Lung microvascular endothelial cell (primary cell): Measurements from ENCODE around the gene NTRK3. TPM values are rescaled to one million over a fixed set of nuclear protein-coding genes. Genes with fewer than 3 reads are reported as not detected.

ENCODE experiments used
- DNase-seq, 2 donors: peaks; one replicate each; pipeline versions ENCODE4 v3.0.0 to v3.0.0-alpha.2; 2010; ENCODE audit warnings: low read depth in 2 of 2
- total RNA-seq: library from RNA; depleted of rRNA; stranded (reverse); fragments of >200 nt; gene quantifications from 2 replicates; pipeline ENCODE4 v1.2.1, GENCODE V29; 2014

NTRK3 gene
- total RNA-seq, 1 donor from 2014 or later, result not detected

DNA sequence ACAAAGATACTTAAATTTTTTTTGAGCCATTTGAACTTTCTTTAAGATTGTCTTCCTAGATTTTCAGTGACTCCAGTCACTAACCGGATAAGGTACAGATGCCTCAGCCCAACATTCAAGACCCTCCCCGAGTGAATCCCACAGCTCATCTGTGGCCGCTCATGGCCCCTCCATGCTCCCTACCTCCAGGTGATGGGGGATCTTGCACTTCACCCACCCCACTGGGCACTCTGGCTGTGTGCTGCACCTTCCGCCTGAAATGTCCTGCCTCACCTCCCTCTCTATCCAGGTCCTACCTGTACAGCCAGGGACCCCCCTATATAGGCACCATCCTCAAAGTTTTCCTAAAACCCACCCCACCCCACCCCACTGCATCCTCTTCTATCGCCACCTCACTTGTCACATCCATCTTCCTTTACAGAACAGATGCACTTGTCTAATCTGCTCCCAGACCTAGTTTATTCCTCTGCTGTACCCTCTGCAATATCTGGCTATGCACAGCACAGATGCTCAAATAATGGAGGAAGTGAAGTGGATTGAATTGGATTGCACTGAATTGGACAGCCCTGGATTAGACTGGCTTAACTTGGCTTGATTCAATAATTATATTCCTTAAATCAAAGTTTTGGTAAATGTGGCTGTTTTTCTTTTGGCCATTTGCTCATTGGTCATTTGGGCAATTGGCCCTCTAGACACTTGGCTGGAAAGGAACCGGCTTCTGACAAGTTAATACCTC, 24.5 kb downstream of the NTRK3 start:
- DNase-seq, result no peak

DNA sequence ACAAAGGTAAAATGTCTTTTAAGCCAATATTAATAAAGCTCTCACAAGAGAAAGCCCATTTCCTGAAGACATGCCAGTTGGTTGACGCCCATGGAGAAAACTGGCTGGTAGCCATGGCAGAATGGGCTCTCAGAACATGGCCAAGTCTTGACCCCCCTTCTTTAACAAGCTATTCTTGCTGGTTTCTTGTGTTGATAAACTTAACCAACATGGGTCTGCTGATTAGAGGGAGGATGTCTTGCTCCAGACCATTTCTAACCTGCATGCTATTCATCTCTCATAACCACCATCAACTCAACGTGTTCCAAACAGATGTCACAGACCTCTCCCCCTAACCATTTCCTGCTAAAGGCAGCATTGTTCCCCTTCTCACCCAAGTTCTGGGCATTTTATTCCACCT, 25.7 kb downstream of the NTRK3 start:
- no peak for DNase-seq

DNA sequence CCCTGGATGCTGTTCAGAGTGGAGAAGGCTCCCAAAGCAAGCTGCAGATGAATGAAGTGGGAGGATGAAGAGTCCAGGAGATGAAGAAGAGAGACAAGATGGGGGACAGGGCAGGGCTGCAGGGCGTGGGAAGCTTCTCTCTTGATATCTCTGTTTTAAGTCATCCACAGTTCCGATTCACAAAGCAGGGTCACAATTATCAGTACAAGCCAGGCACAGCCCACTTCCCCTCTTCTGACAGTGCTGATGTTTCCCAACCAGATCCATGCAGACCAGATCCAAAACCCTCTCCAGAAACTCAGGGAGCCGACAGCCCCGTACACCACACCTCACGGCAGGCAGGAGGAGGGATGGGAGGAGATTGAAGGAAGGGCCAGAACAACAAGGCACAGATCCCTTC, 31.1 kb downstream of the NTRK3 start:
- no peak for DNase-seq

DNA sequence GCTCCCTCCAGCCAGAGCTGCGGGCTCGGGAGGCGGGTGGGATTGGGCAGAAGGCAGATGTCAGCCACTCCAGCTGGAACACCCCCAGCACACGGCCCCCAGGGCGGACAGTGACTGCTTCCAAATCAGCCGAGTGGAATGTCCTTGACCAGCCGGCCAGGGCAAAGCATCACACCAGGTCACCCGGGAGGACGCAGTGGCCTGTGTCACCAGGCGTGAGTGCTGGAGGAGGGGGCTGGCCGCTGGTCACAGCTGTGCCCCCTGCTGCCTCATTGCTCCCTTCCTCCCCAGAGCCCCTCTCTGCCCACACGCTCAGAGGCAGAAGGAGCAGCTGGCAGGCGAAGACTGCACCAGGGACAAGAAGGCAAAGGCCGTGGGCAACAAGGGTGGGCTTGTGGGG, 33.5 kb downstream of the NTRK3 start:
- DNase-seq, result no peak

DNA sequence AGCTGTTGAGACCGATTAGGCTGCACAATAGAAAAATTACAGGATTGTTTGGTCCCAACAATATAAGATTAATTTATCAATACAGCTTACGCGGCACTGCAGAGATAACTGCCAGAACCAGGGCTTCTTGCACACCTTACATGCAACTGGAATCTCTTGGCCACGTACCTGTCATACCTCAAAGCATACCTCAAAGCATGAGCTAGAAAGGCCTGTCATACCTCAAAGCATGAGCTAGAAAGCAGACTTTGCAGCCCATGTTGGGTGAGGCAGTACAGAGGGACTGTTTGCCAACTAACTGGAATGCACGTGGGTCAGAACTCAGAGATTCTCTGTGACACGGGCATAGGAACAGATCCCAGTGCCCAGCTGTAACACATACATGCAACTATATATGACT, 34.7 kb downstream of the NTRK3 start:
- no peak for DNase-seq

DNA sequence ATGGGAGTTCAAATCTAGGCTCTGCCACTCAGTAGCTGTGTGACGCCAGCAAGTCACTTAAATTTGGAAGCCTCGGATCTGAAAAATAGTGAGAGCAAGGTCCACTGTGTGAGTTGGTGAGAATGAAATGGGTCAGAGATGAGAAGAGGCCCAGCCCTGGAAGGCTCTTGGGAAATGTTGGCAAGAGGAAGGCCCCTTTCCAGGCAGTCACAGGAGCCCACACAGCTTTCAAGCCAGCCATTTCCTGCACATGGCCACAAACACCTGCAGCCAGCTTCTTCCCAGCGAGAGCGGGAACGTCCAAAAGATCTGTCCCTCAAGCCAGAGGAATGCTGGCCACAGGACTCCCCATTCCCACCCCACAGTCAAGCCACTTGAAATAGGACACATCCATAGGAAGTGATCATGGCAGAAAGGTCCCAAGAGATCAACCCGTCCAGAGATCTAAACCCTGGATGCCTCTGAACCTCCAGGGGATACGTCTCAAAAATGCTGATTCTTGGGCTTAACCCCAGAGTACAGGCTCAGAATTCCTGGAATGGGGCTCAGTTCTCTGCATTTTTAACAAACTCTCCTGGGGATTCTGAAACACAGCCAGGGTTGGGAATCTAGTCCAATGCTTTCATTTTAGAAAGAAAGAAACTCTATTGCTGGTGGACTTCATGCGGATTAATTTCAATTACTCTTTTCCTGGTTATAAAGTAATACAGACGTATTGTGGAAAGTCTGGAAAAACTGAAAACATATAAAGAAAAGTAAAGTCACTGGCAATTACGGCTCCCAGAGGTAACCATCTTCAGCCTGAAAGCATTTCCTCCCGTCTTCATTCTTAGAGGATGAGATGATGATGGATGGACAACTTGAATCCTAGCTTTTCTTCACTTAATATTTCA, 35.9 kb downstream of the NTRK3 start:
- DNase-seq, result no peak

- no peak for DNase-seq
Observed at GRCh38 chr15:88219623-88220022, 36.9 kb downstream of the NTRK3 start.

- no peak for DNase-seq
Observed at GRCh38 chr15:88218557-88219221, 37.9 kb downstream of the NTRK3 start.

- no peak for DNase-seq
Observed at GRCh38 chr15:88215066-88215648, 41.4 kb downstream of the NTRK3 start.

GRCh38 chr15:88209111-88209510, 47.4 kb downstream of the NTRK3 start:
- no peak for DNase-seq

DNA sequence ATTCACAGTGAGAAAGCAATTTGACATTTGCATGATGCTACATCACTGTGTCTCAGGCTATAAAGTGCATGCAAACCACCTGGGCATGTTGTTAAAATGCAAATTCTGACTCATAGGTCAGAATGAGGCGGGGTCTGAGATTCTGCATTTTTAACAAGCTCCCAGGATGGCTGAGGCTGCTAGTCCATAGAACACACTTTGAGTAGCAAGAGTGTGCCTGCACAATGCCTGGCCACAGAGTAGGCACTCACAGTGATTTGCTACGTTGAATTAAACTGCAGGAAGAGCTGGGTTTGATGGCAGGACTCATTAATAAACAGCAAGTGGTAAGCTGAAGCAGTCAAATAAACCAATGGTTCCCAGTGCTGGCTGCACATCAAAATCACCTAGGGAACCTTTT, 48.1 kb downstream of the NTRK3 start:
- DNase-seq, result no peak

DNA sequence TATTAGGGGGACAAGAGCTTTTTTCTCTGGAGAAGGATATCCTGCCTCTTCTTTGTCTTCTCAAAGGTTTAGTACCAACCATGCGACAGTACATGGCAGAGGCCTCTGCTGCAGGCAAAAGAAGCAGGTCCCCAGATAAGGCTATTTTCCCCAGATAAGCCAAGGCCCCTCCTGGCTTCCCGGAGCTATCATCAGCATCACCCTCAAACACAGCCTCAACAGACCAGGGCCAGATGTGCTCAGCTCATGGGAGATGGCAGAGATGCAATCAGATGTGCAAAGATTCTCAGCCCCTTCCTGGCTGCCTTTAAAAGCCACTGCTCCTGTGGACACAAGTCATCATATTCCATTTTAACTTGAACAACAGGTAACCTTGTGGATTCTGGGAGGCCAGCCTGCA, 49.0 kb downstream of the NTRK3 start:
- DNase-seq, result no peak

- no peak for DNase-seq
Observed at GRCh38 chr15:88204584-88204983, 52.0 kb downstream of the NTRK3 start.

DNA sequence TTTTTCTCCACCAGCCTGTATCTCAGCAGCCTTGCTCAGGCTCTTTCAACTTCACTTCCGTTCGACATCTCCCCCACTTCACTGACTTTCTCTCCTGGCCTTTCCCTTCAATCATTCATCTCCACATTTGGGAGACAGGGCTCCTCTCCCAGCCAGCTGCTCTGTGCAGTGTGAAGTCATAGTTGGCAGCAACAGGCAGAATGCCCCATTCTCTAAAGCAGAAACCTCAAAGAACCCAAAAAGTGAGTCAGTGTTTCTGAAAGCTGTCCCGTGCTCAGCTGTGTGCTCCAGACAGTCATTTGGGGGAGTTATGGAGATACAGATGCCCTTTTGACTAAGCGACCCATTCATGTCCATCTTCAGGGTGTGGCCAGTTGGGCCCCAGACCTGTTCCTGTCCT, 54.3 kb downstream of the NTRK3 start:
- no peak for DNase-seq

- DNase-seq, result no peak
Observed at GRCh38 chr15:88201207-88201606, 55.3 kb downstream of the NTRK3 start.

GRCh38 chr15:88196961-88197360, 59.6 kb downstream of the NTRK3 start:
- no peak for DNase-seq

GRCh38 chr15:88194162-88194561, 62.4 kb downstream of the NTRK3 start:
- DNase-seq, result no peak

GRCh38 chr15:88193415-88193814, 63.1 kb downstream of the NTRK3 start:
- DNase-seq, result no peak

DNA sequence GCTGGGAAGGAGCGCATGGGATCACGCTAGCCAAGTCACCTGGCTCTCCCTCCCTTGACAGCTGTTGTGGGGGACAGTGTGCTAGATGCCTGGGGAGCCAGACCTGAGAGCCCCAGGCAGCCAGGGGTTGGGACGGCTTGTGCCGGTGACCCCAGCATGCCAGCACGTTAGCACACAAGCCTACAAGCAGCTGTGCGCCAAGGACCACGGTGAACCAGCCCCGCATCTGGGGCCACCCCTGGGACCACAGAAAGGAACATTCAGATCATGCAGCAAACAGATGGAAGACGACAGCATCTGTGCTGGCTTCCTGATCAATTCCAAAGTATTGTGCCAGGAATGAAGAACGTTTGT, 64.8 kb downstream of the NTRK3 start:
- no peak for DNase-seq

DNA sequence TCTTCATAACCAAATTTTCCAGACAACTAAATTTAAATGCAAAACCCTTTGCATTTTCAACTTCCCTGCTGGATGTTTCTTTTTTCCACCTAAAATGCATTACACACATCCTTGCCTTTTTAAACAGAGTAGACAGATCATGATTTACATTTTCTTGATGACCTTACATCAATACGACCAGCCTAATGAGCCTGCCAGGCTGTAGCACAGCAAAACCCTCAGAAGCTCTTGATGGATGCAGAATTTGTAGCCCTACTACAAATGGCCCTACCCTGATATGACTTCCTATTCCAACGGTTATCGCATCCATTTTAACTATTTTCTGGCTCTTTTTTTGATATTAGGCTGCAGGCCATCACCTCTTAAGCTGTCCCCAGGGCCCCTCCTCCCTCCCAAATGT, 66.3 kb downstream of the NTRK3 start:
- DNase-seq, result no peak

- DNase-seq, result no peak
Observed at GRCh38 chr15:88188300-88188699, 68.2 kb downstream of the NTRK3 start.

- DNase-seq, result no peak
Observed at GRCh38 chr15:88187195-88187594, 69.3 kb downstream of the NTRK3 start.
